SK-N-MC (cell line): ENCODE measurements around the gene ABI3.

ENCODE experiments used
- DNase-seq: peaks from one replicate; pipeline ENCODE4 v3.0.0-alpha.2; 2011; ENCODE audit warnings: low read depth, low spot score
- H3K27ac ChIP-seq: fragments of 200-600 bp; sonication (generic); 2 replicates; pipeline ENCODE4 v1.5.1; 2016; ENCODE audit warnings: mixed run types
- H3K36me3 ChIP-seq: fragments of 200-600 bp; sonication (generic); 2 replicates; pipeline ENCODE4 v1.6.1; 2017; ENCODE audit warnings: antibody characterized with exemption, low read length, mixed read lengths; ENCODE audit not compliant: insufficient read depth
- H3K4me3 ChIP-seq: fragments of 200-600 bp; sonication (generic); 2 replicates; pipeline ENCODE4 v1.5.1; 2016
- H3K9ac ChIP-seq: fragments of 200-600 bp; sonication (generic); 2 replicates; pipeline ENCODE4 v1.8.0; 2017; ENCODE audit warnings: mixed run types, mixed read lengths; ENCODE audit not compliant: insufficient read length
- H3K9me3 ChIP-seq: fragments of 200-600 bp; sonication (generic); 2 replicates; pipeline ENCODE4 v1.6.1; 2017; ENCODE audit warnings: low read depth, mild to moderate bottlenecking, antibody characterized with exemption, low read length, moderate library complexity, mixed read lengths
- EZH2 ChIP-seq: fragments of 200-600 bp; sonication (generic); IDR thresholded peaks from one replicate; pipeline ENCODE4 v1.6.1; 2017; ENCODE audit warnings: antibody characterized with exemption
- FOXP2 ChIP-seq: optimal IDR thresholded peaks from 2 replicates; pipeline ENCODE3; 2011; ENCODE audit warnings: mild to moderate bottlenecking, moderate library complexity; ENCODE audit not compliant: insufficient read depth; ENCODE audit errors: extremely low read length, control extremely low read depth
- POLR2AphosphoS5 ChIP-seq: IDR thresholded peaks from 2 replicates; pipeline ENCODE4 v1.6.1; 2012; ENCODE audit warnings: mild to moderate bottlenecking, low read depth, low read length, borderline replicate concordance

ABI3 gene

DNA sequence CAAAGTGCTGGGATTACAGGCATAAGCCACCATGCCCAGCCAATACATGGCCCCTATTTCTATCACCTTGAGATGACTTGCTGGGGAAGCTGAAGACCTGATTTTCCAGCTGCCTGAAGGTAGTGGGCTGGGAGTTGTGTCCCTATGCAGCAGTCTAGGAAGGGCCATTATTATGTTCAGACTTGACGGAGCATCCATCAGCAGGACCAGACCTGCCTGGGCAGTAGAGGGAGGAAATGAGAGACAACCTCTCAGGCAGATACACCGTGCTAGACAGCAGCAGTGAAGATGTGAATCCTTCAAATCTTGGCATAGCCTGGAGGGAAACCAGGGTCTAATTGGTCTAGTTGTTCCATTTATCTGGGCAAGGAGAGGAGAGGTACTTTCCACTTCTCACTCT, 55.7 kb downstream of the ABI3 start:
- TF ChIP-seq POLR2AphosphoS5 = no peak
- TF ChIP-seq FOXP2 = no peak
- TF ChIP-seq EZH2 = no peak
- Histone ChIP-seq H3K27ac (no peak overlapping the region), H3K36me3 (no peaks in the 10 kb centered on the region), H3K9ac (no peak overlapping the region), H3K9me3 (no peaks in the 10 kb centered on the region), H3K4me3 (no peak overlapping the region)
- no peak for DNase-seq

DNA sequence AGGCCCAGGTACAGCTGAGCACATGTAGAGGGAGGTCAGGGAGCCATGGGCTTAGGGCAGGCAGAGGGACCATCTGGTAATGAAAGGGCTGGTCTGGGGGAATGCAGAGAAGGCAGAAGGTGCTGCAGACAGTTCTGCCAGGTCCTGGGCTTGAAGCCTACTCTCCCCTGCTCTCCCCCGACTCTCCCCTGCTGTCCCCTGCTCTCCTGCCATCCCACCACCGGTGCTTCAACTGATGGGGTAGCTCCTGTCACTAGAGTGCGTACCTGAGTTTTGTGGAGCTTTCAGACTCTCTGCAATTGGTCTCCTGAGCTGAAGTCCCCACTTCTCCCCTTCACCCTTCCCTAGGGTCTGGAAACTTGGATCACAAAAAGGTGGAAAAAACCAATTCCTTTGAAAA, 57.4 kb downstream of the ABI3 start:
- H3K36me3 ChIP-seq = no peaks in the 10 kb centered on the region

DNA sequence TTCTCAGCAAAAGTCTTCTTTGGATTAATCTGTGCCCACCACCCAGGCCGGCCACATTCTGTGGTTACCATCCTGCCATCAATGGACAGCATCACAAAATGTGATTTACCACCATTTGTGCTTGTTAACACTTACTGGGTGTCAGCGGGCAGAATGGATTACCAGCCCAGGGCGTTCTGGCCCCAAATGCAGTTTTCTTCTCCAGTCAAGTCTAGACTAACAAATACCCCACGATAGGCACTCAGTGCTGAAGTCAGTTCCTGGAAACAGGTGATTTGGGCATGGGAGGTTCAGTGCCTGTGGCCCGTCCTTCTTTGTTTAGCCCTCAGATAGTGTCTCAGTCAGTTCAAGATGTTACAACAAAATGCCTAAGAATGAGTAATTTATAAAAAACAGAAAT, 58.8 kb downstream of the ABI3 start:
- no peak for DNase-seq
- H3K9ac ChIP-seq = no peak overlapping the region
- no peak overlapping the region for H3K27ac ChIP-seq
- TF ChIP-seq EZH2 (no peak), POLR2AphosphoS5 (no peak), FOXP2 (no peak)
- no peak overlapping the region for H3K4me3 ChIP-seq
- H3K36me3 ChIP-seq = no peaks in the 10 kb centered on the region
- H3K9me3 ChIP-seq = no peaks in the 10 kb centered on the region

More for the DNA sequence above, 57.4 kb downstream of the ABI3 start:
- DNase-seq = no peak
- H3K9ac ChIP-seq = no peak overlapping the region
- H3K27ac ChIP-seq = no peak overlapping the region
- no peaks in the 10 kb centered on the region for H3K9me3 ChIP-seq
- TF ChIP-seq FOXP2 = no peak
- TF ChIP-seq POLR2AphosphoS5 = no peak
- no peak for TF ChIP-seq EZH2
- no peak overlapping the region for H3K4me3 ChIP-seq
